ENCODE results near the gene DNAJC5. TPM values are rescaled to one million over a fixed set of nuclear protein-coding genes. Genes with fewer than 3 reads are reported as not detected.

The DNAJC5 gene
- total RNA-seq, 2 donors from 2014 or later, result 32.9 to 44.2 TPM

GRCh38 chr20:63976980-63977738, 82.2 kb downstream of the DNAJC5 start:
- Histone ChIP-seq H3K27ac (no peak overlapping the region), H3K9me3 (no peaks in the 10 kb centered on the region), H3K27me3 (no peaks in the 10 kb centered on the region), H3K36me3 (replicated peaks in 1 of 2; ENCODE audit: insufficient read depth in 1 of 2, low read depth in 2 of 2) (no peaks in the 10 kb centered on the region), H3K4me1 (peaks cover 40% of the 10 kb centered on the region), H3K4me3 (no peak overlapping the region)
- TF ChIP-seq CTCF (IDR thresholded peaks at IDR 0.05), result no peak
- TF ChIP-seq POLR2A (IDR thresholded peaks at IDR 0.05), result no peak
- DNase-seq (no peak), ATAC-seq (no peak)
- intact Hi-C loops (cut with DNase I), result no loop called here
- 88 to 90% methylated on average over 7 to 18 of the region's 18 CpGs for WGBS, 2 donors

- DNase-seq, result peak in 2 of 4 donors; percentile 16 to 39
- WGBS, 2 donors, result 68% methylated on average over 16 of the region's 16 CpGs; no CpG with 5 or more reads in 1 of the 2 donors
- H3K4me3 ChIP-seq, result no peak overlapping the region
- peak overlapping the region in 2 of 4 donors; percentile 88 to 93 for H3K27ac ChIP-seq
- peaks cover 47% of the 10 kb centered on the region for H3K4me1 ChIP-seq
- no peaks in the 10 kb centered on the region for H3K27me3 ChIP-seq
- H3K9me3 ChIP-seq, result no peaks in the 10 kb centered on the region
- no peaks in the 10 kb centered on the region for H3K36me3 ChIP-seq (replicated peaks in 1 of 2; ENCODE audit: insufficient read depth in 1 of 2, low read depth in 2 of 2)
- intact Hi-C loops (cut with DNase I), result no loop called here
- no peak for ATAC-seq
- TF ChIP-seq CTCF (IDR thresholded peaks at IDR 0.05), result no peak
- no peak for TF ChIP-seq POLR2A (IDR thresholded peaks at IDR 0.05)
Measured at GRCh38 chr20:63977739-63978276, 82.9 kb downstream of the DNAJC5 start.

GRCh38 chr20:63978319-63979228, 83.6 kb downstream of the DNAJC5 start:
- peak; percentile 65 for ATAC-seq
- no peaks in the 10 kb centered on the region for H3K27me3 ChIP-seq
- peak overlapping the region; percentile 19 to 57 for H3K4me3 ChIP-seq
- DNase-seq, result peak; percentile 86 to 91 (median 88)
- intact Hi-C loops (cut with DNase I), result no loop called here
- peak overlapping the region; percentile 57 to 93 (median 84) for H3K27ac ChIP-seq
- TF ChIP-seq CTCF (IDR thresholded peaks at IDR 0.05) (no peak), POLR2A (IDR thresholded peaks at IDR 0.05) (peak; percentile 21 to 74 (median 68))
- no peaks in the 10 kb centered on the region for H3K36me3 ChIP-seq (replicated peaks in 1 of 2; ENCODE audit: insufficient read depth in 1 of 2, low read depth in 2 of 2)
- peaks cover 48% of the 10 kb centered on the region for H3K4me1 ChIP-seq
- 8% methylated on average over 50 of the region's 52 CpGs; no CpG with 5 or more reads in 1 of the 2 donors for WGBS, 2 donors
- no peaks in the 10 kb centered on the region for H3K9me3 ChIP-seq

DNA sequence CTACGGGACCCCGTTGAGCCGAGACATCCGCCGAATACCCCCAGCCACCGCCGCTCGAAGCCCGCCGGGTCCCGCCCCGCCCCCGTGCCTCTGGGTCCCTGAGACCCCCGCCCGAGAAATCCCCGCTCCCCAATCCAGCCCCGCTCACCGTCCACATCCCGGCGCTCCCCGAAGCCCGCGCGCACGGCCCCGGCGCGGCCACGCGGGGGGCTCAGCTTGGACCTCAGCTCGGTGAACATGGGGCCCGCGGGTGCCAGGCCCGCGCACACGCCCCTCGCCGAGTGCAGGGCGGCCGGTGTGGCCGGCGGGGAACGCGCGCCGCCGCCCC, 84.3 kb downstream of the DNAJC5 start:
- ATAC-seq (no peak), DNase-seq (no peak)
- Histone ChIP-seq H3K36me3 (replicated peaks in 1 of 2; ENCODE audit: insufficient read depth in 1 of 2, low read depth in 2 of 2) (no peaks in the 10 kb centered on the region), H3K27me3 (no peaks in the 10 kb centered on the region), H3K4me1 (peaks cover 42% of the 10 kb centered on the region), H3K4me3 (peak overlapping the region; percentile 19 to 57), H3K9me3 (no peaks in the 10 kb centered on the region), H3K27ac (peak overlapping the region; percentile 57 to 93 (median 84))
- intact Hi-C loops (cut with DNase I), result no loop called here
- WGBS, 2 donors, result 0% methylated on average over 43 of the region's 47 CpGs; no CpG with 5 or more reads in 1 of the 2 donors
- no peak for TF ChIP-seq POLR2A (IDR thresholded peaks at IDR 0.05)
- TF ChIP-seq CTCF (IDR thresholded peaks at IDR 0.05), result no peak

Measured in body of pancreas (tissue), 4 donors.